ENCODE measurements around the gene SMYD2. TPM values are rescaled to one million over a fixed set of nuclear protein-coding genes. Genes with fewer than 3 reads are reported as not detected.
A peak's percentile ranks its signal among the peaks of the same experiment; 100 is the strongest.

Gene SMYD2
- total RNA-seq, 2 donors from 2014 or later: 13.8 to 22.4 TPM

GRCh38 chr1:214261206-214262123 lies 19.5 kb upstream of the SMYD2 start:
- Histone ChIP-seq H3K27ac (ENCODE audit: low read depth, low read length) (no peak overlapping the region), H3K9me3 (ENCODE audit: control insufficient read depth, low read length) (no peaks in the 10 kb centered on the region), H3K4me1 (ENCODE audit: control insufficient read depth, insufficient read depth, low read length) (no peaks in the 10 kb centered on the region), H3K4me3 (ENCODE audit: low read length) (no peak overlapping the region), H3K27me3 (ENCODE audit: control insufficient read depth, insufficient read depth, low read length, poor library complexity, severe bottlenecking) (no peaks in the 10 kb centered on the region), H3K36me3 (ENCODE audit: control insufficient read depth, insufficient read depth, low read length) (no peaks in the 10 kb centered on the region), H3K9ac (ENCODE audit: extremely low read depth, low read length, poor library complexity, severe bottlenecking) (no peak overlapping the region)
- peak; percentile 98 for TF ChIP-seq CTCF (conservative IDR thresholded peaks at IDR 0.05)
- H3K27ac Mint-ChIP-seq: no peak overlapping the region
- H3K36me3 Mint-ChIP-seq (ENCODE audit: low read depth): no peaks in the 10 kb centered on the region
- peak; percentile 96 for DNase-seq
- H3K4me1 Mint-ChIP-seq: peaks cover 7% of the 10 kb centered on the region
- no peak overlapping the region for H3K4me3 Mint-ChIP-seq
- H3K27me3 Mint-ChIP-seq (ENCODE audit: insufficient read depth): peaks cover 2% of the 10 kb centered on the region
- H3K9me3 Mint-ChIP-seq: no peaks in the 10 kb centered on the region
- 22 to 28% methylated on average over 10 to 15 of the region's 15 CpGs for WGBS, 2 experiments (ENCODE audit: insufficient coverage in 1 of 2, insufficient read length in 1 of 2)

- Histone ChIP-seq H3K9ac (ENCODE audit: extremely low read depth, low read length, poor library complexity, severe bottlenecking) (no peak overlapping the region), H3K27ac (ENCODE audit: low read depth, low read length) (no peak overlapping the region), H3K9me3 (ENCODE audit: control insufficient read depth, low read length) (no peaks in the 10 kb centered on the region), H3K27me3 (ENCODE audit: control insufficient read depth, insufficient read depth, low read length, poor library complexity, severe bottlenecking) (no peaks in the 10 kb centered on the region), H3K4me1 (ENCODE audit: control insufficient read depth, insufficient read depth, low read length) (no peaks in the 10 kb centered on the region), H3K4me3 (ENCODE audit: low read length) (no peak overlapping the region), H3K36me3 (ENCODE audit: control insufficient read depth, insufficient read depth, low read length) (no peaks in the 10 kb centered on the region)
- H3K9me3 Mint-ChIP-seq: no peaks in the 10 kb centered on the region
- H3K4me3 Mint-ChIP-seq: no peak overlapping the region
- DNase-seq: no peak
- peaks cover 7% of the 10 kb centered on the region for H3K4me1 Mint-ChIP-seq
- WGBS, 2 experiments (ENCODE audit: insufficient coverage in 1 of 2, insufficient read length in 1 of 2): 75 to 83% methylated on average over 1 to 4 of the region's 4 CpGs
- H3K27ac Mint-ChIP-seq: no peak overlapping the region
- no peak for TF ChIP-seq CTCF (conservative IDR thresholded peaks at IDR 0.05)
- peaks cover 2% of the 10 kb centered on the region for H3K27me3 Mint-ChIP-seq (ENCODE audit: insufficient read depth)
- H3K36me3 Mint-ChIP-seq (ENCODE audit: low read depth): no peaks in the 10 kb centered on the region
Observed at GRCh38 chr1:214264196-214264595, 16.8 kb upstream of the SMYD2 start.

GRCh38 chr1:214264976-214265375 lies 16.0 kb upstream of the SMYD2 start:
- no peak overlapping the region for H3K27ac Mint-ChIP-seq
- DNase-seq: no peak
- H3K4me3 Mint-ChIP-seq: no peak overlapping the region
- no peak for TF ChIP-seq CTCF (conservative IDR thresholded peaks at IDR 0.05)
- no peaks in the 10 kb centered on the region for H3K36me3 Mint-ChIP-seq (ENCODE audit: low read depth)
- peaks cover 2% of the 10 kb centered on the region for H3K4me1 Mint-ChIP-seq
- H3K9me3 Mint-ChIP-seq: no peaks in the 10 kb centered on the region
- H3K36me3 ChIP-seq (ENCODE audit: control insufficient read depth, insufficient read depth, low read length): no peaks in the 10 kb centered on the region
- H3K27me3 Mint-ChIP-seq (ENCODE audit: insufficient read depth): peaks cover 2% of the 10 kb centered on the region
- no peak overlapping the region for H3K27ac ChIP-seq (ENCODE audit: low read depth, low read length)
- H3K9ac ChIP-seq (ENCODE audit: extremely low read depth, low read length, poor library complexity, severe bottlenecking): no peak overlapping the region
- H3K4me3 ChIP-seq (ENCODE audit: low read length): no peak overlapping the region
- no peaks in the 10 kb centered on the region for H3K4me1 ChIP-seq (ENCODE audit: control insufficient read depth, insufficient read depth, low read length)
- WGBS, 2 experiments (ENCODE audit: insufficient coverage in 1 of 2, insufficient read length in 1 of 2): 87% methylated on average over 2 of the region's 3 CpGs; no CpG with 5 or more reads in 1 of the 2 experiments
- H3K27me3 ChIP-seq (ENCODE audit: control insufficient read depth, insufficient read depth, low read length, poor library complexity, severe bottlenecking): no peaks in the 10 kb centered on the region
- H3K9me3 ChIP-seq (ENCODE audit: control insufficient read depth, low read length): no peaks in the 10 kb centered on the region

Measured in endodermal cell (in vitro differentiated cells).